AG20443 (cell line): ENCODE measurements around the gene PTPN13.
A peak's percentile ranks its signal among the peaks of the same experiment; 100 is the strongest.

Experiments
- DNase-seq: peaks from one replicate; pipeline ENCODE4 v3.0.0; 2012; ENCODE audit warnings: low spot score, mixed read lengths

Gene PTPN13

DNA sequence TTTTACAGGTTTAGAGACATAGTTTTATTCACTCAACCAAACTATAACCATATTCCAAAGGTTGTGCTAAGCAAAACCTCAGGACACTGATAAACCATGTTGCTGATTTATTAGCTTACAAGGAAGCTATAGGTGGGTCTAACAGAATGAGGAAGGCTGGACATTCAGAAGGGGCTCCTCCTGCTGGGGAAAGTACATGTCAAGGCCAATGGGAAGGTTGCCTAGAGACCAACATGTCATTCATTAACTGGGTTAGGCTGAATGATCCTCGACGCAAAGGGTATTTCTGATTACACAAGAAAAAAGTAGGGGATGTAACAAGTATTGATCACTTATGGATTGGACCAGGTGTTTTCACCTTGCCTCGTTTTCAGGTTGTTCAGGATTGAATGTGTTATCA is 224.7 kb downstream of the PTPN13 start:
- no peak for DNase-seq

- DNase-seq, result no peak
These were observed 225.4 kb downstream of the PTPN13 start for GRCh38 chr4:86819561-86819960.

DNA sequence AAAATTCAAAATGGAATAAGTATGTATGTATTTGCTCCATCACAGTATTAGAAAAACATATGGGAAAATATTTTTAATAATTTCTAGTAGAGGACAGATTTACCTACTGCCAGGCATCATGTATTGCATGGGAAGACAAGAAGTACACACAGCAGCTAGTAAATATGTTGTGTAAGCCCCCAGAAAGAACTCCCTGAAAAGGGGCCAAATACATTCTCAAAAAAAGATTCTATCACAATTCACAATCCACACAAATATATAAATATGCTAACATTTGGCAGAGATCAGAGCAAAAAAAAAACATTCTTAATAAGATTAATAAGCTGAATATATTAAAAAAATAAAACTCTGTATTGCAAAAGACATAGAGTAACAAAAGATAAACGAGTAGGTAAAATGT is 227.0 kb downstream of the PTPN13 start:
- no peak for DNase-seq

DNA sequence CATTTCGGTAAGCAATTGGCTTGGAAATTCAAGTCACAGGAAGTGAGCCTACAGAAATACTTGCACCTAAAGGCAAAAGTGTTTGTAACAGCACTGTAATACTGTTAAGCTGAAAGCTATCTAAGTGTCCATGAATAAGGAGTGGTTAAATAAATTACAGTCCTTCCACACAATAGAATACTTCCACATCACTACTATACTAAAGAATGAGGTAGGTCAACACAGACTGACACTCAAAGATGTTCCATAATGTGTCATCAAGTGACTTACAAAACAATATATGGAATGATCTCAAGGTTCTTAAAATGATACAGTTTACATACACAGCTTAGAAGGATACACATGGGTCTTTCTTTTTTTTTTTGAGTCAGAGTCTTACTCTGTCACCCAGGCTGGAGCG is 228.0 kb downstream of the PTPN13 start:
- DNase-seq, result no peak

DNA sequence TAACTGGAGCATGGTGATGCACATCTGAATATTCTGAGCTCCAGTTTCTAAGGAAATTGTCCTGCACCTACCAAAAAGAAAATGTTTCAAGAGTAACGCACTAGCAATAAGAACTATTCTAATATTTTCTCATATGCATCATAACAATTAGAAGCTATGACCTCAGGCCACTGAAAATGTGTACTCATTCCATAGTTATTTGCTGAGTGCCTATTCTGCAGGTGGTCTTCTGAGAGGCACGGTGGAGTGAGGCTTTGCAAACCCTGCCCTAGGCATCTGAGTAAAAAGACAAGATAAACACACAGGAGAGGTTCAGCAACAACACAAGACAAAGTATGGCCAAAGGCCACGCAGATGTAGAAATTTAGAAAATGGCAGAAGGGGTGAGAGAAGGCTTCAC is 231.4 kb downstream of the PTPN13 start:
- no peak for DNase-seq

DNA sequence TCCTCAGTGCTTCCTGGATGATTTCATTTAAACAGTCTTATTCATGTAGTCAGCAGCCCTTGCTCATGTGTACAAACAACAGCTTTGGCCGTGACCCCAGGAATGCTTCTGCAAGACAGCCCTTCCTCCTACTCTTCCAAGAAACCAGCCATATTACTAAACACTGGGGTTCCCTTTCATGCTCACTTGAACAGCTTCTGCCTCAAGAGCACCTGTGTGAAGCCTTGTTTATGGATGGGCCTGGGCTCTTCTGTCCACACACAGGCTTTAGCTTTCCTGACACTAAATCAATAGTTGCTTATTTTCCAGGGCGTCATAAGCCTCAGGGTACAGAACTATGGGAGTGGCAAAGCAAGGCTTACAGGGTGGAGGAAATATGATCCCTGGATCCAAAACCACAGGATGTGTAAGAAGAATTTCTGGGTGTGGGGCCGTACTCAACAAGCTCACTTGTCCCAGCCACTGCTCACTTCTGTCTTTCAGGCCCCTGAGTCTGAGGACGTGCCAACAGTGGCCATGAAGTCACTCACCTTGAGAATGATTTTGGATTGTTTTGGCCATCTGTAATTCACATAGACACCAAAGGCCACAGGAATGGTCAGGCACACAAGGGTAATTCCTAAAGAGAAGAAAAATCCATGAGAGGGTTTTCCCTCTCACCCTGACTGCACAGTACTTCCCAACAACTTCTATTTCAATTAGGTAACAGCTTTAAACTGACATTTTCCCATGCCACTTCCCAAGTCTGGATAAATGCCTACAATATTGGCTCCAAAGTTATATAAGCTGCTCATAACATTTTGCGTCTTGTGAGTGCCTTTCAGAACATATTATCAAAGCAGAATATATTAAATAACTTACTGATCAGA is 237.4 kb downstream of the PTPN13 start:
- peak; percentile 80 for DNase-seq

- DNase-seq, result no peak
These were observed 239.5 kb downstream of the PTPN13 start for GRCh38 chr4:86833615-86834014.

DNA sequence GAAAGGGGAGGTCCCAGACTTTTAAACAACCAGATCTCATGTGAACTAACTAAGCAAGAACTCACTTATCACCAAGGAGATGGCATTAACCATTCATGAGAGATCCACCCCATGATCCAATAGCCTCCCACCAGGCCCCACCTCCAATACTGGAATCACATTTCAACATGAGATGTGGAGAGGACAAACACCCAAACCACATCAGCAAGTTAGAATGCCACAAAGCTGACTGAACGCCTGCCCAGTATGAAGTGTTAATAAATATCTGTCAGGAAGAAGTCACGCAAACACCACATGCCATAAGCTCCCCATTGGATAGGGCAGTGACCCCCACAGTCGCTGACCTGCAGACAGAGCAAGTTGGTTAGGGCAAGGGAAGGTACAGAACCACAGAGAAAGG is 240.8 kb downstream of the PTPN13 start:
- peak; percentile 57 for DNase-seq

- DNase-seq, result no peak
These were observed 241.6 kb downstream of the PTPN13 start for GRCh38 chr4:86835677-86836076.

DNA sequence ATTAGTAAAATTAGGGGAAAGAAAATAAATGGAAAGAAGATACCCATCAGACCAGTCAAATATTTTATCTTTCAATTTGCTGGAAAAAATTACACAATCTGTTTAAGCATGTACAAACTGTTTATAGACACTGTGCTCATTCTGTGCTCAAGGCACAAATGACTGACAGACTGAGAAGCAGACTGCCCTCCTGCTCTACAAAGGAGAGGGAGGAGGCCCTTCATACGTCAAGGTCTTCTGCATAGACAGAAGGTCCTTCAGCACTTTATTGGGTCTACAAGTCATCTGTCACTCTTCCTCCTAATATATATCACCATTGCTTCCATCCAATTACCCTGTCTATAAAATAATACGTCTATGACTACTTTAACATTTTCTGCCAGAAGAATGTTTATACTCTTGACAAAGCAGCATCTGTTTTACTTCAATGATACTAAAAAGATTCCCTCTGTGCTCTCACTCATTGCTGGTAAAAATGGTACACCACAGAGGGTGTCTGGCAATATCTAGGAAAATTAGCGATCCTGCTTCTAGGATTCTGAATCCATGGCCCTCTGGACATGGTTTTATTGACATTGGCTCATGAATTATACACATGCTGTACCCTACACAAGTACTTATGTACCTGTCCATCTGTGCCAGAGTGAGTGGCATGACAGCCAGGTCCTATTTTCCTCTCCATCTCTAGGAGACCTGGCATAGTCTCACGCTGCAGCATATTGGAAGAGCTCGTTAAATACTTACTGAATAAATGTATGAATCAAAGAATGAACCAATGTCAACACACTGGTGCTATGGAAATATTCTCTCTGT is 243.8 kb downstream of the PTPN13 start:
- DNase-seq, result no peak

DNA sequence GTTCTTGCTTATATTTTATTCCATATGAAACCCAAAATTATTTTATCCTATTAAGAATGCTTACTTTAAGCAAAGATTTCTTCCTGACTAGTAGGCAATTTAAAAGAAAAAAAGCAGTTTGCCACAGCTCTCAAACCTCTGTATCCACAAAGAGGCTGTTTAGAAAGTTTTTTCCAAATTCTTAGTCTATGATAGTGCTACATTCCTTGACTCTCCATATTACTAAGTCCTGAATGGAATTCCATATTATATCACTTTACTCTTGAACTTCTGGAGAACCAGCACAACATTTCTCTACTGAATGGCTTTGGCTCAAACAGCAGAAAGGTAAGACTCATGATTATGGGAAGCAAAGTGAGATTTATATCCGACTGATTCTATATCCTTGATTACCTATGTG is 246.7 kb downstream of the PTPN13 start:
- peak; percentile 17 for DNase-seq

- no peak for DNase-seq
These were observed 247.2 kb downstream of the PTPN13 start for GRCh38 chr4:86841309-86841708.

DNA sequence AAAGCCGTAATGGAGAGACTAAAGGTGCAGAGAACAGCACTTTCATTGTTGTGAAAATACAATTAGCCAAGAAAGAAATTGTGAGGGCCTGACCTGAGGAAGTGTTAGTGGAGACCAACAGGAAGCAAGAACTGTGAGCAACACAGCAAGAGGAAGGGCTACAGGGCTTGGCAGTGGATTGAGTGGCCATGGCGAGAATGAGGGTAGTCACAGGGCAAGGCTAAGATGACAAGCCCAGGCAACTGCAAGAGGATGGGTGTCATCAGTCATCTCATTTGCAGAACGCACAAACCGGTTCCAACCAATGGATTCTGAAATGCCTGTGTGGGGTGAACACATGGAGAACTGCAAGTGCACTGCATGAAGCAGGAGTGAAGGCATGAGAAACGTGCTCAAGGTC is 251.5 kb downstream of the PTPN13 start:
- DNase-seq, result no peak

DNA sequence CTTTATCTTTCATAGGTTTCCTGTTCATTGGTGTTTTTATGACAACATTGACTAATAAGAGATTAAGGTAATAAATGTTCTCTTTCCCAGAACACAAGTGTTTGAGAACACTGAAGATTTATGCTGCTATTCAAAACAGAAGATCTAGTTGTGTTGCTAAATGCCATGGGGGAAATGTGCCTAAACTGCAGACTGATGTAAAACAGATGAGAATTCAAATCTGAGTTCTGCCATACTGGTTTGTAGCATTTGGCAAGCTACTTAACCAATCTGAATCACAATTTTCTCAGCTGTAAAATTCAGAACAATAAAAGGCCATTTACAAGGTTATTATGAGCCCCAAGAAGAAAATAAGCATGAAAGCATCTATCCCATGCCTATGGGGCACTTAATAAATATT is 252.8 kb downstream of the PTPN13 start:
- peak; percentile 16 for DNase-seq

DNA sequence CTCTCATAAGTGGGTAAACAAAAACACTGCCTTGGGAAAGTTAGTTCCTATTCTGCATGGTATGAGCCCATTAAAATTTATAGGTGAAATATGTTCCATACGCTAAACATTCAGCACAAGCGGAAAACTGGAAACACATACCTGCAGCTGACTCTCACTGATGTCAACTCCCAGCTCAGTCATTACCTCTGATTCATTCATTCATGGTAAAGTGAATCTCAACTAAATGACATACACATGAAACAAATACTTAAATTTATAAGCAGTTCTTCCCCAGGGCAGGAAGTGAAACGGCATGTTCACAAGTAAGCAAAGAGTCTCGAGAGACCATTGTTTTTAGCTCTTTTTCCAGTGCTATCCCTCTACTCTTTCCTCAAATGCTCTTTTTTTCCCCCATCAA is 253.5 kb downstream of the PTPN13 start:
- no peak for DNase-seq

DNA sequence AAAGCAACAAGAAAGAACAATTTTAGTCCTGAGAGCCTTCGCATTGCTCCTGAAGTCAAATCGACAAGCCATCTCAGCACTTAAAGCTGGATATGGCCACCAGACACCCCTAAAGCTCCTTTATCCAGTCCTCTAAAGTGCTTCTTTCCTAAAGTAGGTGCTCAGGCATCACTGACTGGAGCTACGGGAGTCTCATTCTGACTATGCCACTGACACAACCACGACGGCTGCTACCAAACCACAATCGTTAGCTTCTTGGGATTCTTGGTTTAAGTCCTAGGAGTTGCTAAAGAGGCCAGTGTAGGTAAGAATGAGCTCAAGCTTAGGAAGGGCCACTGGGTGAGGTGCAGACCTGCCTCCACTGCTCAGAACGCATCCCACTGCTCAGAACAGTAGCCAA is 254.0 kb downstream of the PTPN13 start:
- DNase-seq, result peak; percentile 19

DNA sequence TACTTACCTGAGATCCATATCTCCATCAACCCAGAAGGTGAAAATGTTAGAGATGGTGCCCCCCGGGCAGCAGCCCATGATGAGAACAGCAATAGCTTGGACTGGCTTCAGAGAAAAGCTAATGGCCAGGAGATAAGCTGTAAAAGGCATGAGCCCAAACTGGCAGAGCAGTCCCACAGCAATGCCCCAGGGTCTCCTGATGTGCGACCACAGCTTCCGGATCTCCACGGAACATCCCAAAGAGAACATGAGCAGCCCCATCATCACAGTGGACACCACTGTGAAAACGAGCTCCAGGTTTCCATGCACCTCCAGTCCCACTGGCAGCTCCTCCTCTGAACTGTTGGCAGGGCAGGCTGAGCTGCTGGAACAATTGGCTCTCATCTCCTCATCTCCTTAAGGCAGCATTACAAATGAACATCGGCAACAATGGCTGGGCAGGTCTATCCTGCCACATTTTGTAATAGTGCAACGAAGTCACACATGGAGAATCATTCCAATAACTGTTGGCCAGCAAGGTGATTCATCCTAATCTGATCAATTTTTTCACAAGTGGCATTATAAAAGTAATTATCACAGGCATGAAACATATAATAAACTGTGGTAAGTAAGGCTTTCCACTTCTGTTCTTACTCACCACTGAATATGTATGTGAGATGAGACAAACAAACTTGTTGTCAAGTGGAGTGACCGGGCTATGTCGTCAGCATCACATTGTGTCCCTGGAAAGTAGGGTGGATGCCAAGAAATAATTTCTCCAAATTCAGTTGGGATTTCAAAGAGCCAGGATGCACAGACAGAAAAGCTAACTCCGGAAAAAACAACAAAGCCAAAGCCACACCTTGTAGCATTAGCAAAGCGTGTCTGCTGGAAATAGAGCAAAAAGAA is 254.9 kb downstream of the PTPN13 start, which contains the start of gene SLC10A6:
TSS of gene SLC10A6 (minus strand) at position 653 of the 888 bp plus-strand sequence. CDS start at position 384, 269 bp downstream.
- DNase-seq, result peak; percentile 23

GRCh38 chr4:86853209-86853608 is 259.1 kb downstream of the PTPN13 start:
- DNase-seq, result no peak

DNA sequence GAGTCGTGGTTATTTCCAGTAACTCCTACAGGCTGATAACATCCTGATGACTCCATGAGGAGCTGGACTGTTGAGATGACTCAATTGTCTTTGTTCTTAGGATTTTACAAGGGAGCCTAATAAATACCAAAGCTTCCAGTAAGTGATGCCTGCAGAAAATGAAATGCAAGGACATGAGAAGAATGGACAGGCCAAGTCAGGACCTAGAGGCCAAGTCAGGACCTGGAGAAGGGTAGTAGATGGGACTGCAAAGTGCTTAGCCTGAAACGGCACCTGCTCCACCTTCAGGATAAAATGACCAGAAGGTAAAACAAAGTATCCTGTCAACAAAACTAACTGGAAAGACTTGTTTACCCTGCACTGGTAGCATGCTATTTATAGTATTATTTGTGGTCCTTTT is 261.5 kb downstream of the PTPN13 start:
- DNase-seq, result peak; percentile 66

DNA sequence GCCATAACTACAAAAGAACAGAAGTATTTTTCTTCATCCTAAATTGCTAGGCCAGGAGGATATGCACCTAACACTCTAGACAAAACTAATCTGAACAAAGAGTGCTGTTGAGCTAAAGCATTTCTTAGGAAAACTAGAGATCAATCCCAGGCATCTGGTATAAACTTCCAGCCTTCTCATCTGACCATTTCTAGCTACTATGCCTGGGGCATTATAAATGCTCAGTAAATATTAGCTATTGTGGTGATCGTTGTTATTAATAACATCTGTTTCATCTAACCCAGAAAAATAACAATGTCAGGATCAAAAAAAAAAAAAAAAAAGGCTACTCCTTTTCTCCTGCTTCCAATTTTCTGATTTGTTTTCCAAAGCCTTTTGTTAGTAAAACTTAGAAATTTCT is 262.8 kb downstream of the PTPN13 start:
- no peak for DNase-seq

- no peak for DNase-seq
These were observed 263.4 kb downstream of the PTPN13 start for GRCh38 chr4:86857341-86858052.
